ENCODE results near the gene GSX1.
"Not testable (repeated sequence)": the region's sequence is repeated elsewhere in the genome, so short reads cannot be mapped to it uniquely, and the experiment has no call there.

Gene GSX1

GRCh38 chr13:27793507-27794367, 1.5 kb downstream of the GSX1 start:
- no peak for DNase-seq (ENCODE audit: extremely low read depth in 1 of 2, low read depth in 1 of 2)

GRCh38 chr13:27794368-27794691, 2.0 kb downstream of the GSX1 start:
- DNase-seq (ENCODE audit: extremely low read depth in 1 of 2, low read depth in 1 of 2), result no peak

GRCh38 chr13:27794921-27795717, 2.8 kb downstream of the GSX1 start:
- no peak for DNase-seq (ENCODE audit: extremely low read depth in 1 of 2, low read depth in 1 of 2)

GRCh38 chr13:27795718-27796019, 3.4 kb downstream of the GSX1 start:
- DNase-seq (ENCODE audit: extremely low read depth in 1 of 2, low read depth in 1 of 2), result no peak

GRCh38 chr13:27796544-27797227, 4.4 kb downstream of the GSX1 start:
- DNase-seq (ENCODE audit: extremely low read depth in 1 of 2, low read depth in 1 of 2), result no peak

- no peak for DNase-seq (ENCODE audit: extremely low read depth in 1 of 2, low read depth in 1 of 2)
Measured at GRCh38 chr13:27797228-27797624, 4.9 kb downstream of the GSX1 start.

GRCh38 chr13:27806744-27807387, 14.6 kb downstream of the GSX1 start:
- DNase-seq (ENCODE audit: extremely low read depth in 1 of 2, low read depth in 1 of 2), result no peak

GRCh38 chr13:27808851-27809550, 16.7 kb downstream of the GSX1 start:
- DNase-seq (ENCODE audit: extremely low read depth in 1 of 2, low read depth in 1 of 2), result no peak

GRCh38 chr13:27810009-27810408, 17.7 kb downstream of the GSX1 start:
- DNase-seq (ENCODE audit: extremely low read depth in 1 of 2, low read depth in 1 of 2), result no peak

GRCh38 chr13:27810461-27810860, 18.2 kb downstream of the GSX1 start:
- no peak for DNase-seq (ENCODE audit: extremely low read depth in 1 of 2, low read depth in 1 of 2)

- DNase-seq (ENCODE audit: extremely low read depth in 1 of 2, low read depth in 1 of 2), result no peak
Measured at GRCh38 chr13:27813826-27814225, 21.5 kb downstream of the GSX1 start.

- DNase-seq (ENCODE audit: extremely low read depth in 1 of 2, low read depth in 1 of 2), result not testable (repeated sequence)
Measured at GRCh38 chr13:27817832-27818231, 25.5 kb downstream of the GSX1 start.

GRCh38 chr13:27820524-27821482, 28.5 kb downstream of the GSX1 start:
- no peak for DNase-seq (ENCODE audit: extremely low read depth in 1 of 2, low read depth in 1 of 2)

GRCh38 chr13:27821566-27821965, 29.3 kb downstream of the GSX1 start:
- no peak for DNase-seq (ENCODE audit: extremely low read depth in 1 of 2, low read depth in 1 of 2)

- no peak for DNase-seq (ENCODE audit: extremely low read depth in 1 of 2, low read depth in 1 of 2)
Measured at GRCh38 chr13:27822258-27822872, 30.1 kb downstream of the GSX1 start.

- no peak for DNase-seq (ENCODE audit: extremely low read depth in 1 of 2, low read depth in 1 of 2)
Measured at GRCh38 chr13:27822873-27823311, 30.6 kb downstream of the GSX1 start.

- DNase-seq (ENCODE audit: extremely low read depth in 1 of 2, low read depth in 1 of 2), result no peak
Measured at GRCh38 chr13:27824121-27824520, 31.8 kb downstream of the GSX1 start.

GRCh38 chr13:27825072-27825471, 32.8 kb downstream of the GSX1 start:
- no peak for DNase-seq (ENCODE audit: extremely low read depth in 1 of 2, low read depth in 1 of 2)
